Stomach (tissue), 9 donors: ENCODE measurements around the gene MORN2. TPM values are rescaled to one million over a fixed set of nuclear protein-coding genes. Genes with fewer than 3 reads are reported as not detected.

Experiments used
- DNase-seq, 2 donors: peaks; one replicate each; pipeline versions ENCODE4 v3.0.0 to v3.0.0-alpha.2; 2013 to 2019
- H3K27ac ChIP-seq, 5 donors: fragments of 200-600 bp in 4 of 5; sonication (generic) in 4 of 5; one replicate each; pipeline ENCODE4 v1.5.1; 2013 to 2019; ENCODE audit warnings: mild to moderate bottlenecking in 1 of 5, moderate library complexity in 1 of 5
- H3K27me3 ChIP-seq, 3 donors: fragments of 200-600 bp; sonication (generic); one replicate each; pipeline ENCODE4 v1.5.1; 2017 to 2019; ENCODE audit warnings: mixed run types in 1 of 3
- H3K36me3 ChIP-seq, 4 donors: fragments of 200-600 bp; sonication (generic); 1 replicate in 3 of 4; 2 replicates in 1 of 4; pipeline ENCODE4 v1.5.1; 2016 to 2019
- H3K4me1 ChIP-seq, 4 donors: fragments of 200-600 bp; sonication (generic); one replicate each; pipeline ENCODE4 v1.5.1; 2016 to 2019
- H3K4me3 ChIP-seq, 4 donors: fragments of 200-600 bp; sonication (generic) in 3 of 4; one replicate each; pipeline ENCODE4 v1.5.1; 2016 to 2019; ENCODE audit warnings: mild to moderate bottlenecking in 1 of 4
- H3K9me3 ChIP-seq, 4 donors: fragments of 200-600 bp; sonication (generic); one replicate each; pipeline ENCODE4 v1.5.1; 2016 to 2019
- EP300 ChIP-seq: sonication (generic); formaldehyde crosslinking; IDR thresholded peaks from one replicate; pipeline ENCODE4 v1.6.1; 2017; ENCODE audit warnings: antibody characterized with exemption
- POLR2A ChIP-seq, 4 donors: fragments of 450-650 bp; IDR thresholded peaks; one replicate each; pipeline ENCODE4 v1.6.1; 2016; ENCODE audit warnings: antibody characterized with exemption in 4 of 4, control low read depth in 2 of 4, mild to moderate bottlenecking in 1 of 4, moderate library complexity in 1 of 4
- POLR2AphosphoS5 ChIP-seq, 3 donors: sonication (generic); formaldehyde crosslinking; IDR thresholded peaks; one replicate each; pipeline ENCODE4 v1.6.1; 2016; ENCODE audit warnings: antibody characterized with exemption in 3 of 3
- WGBS, 5 donors: extraction: QIAGEN DNeasy Blood & Tissue Kit in 3 of 5; methylation state at CpG; one replicate each; pipeline versions ENCODE4 v1.1.5 to v1.1.7; 2013 to 2018; 5-methylcytosine and 5-hydroxymethylcytosine counted together
- intact Hi-C: fragments of 100-400 bp; cut with DNase I; formaldehyde crosslinking; loops from one replicate; pipeline ENCODE4 v1.15.1; 2023; ENCODE audit warnings: low total_unique reads
- polyA plus RNA-seq, 3 donors: library from polyadenylated mRNA; stranded (reverse); fragments of 200-250 nt; gene quantifications; one replicate each; pipeline ENCODE4 v1.2.3, GENCODE V29; 2013
- total RNA-seq, 5 donors: library from RNA; depleted of rRNA; stranded (reverse); fragments of >200 nt; gene quantifications; one replicate each; pipeline versions ENCODE4 v1.1.0 to v1.2.3, GENCODE V29; 2014 to 2016
- TF ChIP-seq, protein P1 (sequence below), 7 experiments: fragments of 450-650 bp in 4 of 7; fragments of 200-600 bp in 3 of 7; sonication (generic) in 3 of 7; IDR thresholded peaks; one replicate each; pipeline ENCODE4 v1.5.1; 2016 to 2019; ENCODE audit warnings: antibody characterized with exemption in 7 of 7, control low read depth in 2 of 7, mild to moderate bottlenecking in 1 of 7
- donor health status: healthy with polysubstance abuse.
- donor health status: Bipolar disorder and iron deficiency.
- donor health status: healthy.

MORN2 gene
- total and polyA plus RNA-seq, 8 donors, result 1.3 to 33.1 (median 18.6) TPM; not detected in 2

DNA sequence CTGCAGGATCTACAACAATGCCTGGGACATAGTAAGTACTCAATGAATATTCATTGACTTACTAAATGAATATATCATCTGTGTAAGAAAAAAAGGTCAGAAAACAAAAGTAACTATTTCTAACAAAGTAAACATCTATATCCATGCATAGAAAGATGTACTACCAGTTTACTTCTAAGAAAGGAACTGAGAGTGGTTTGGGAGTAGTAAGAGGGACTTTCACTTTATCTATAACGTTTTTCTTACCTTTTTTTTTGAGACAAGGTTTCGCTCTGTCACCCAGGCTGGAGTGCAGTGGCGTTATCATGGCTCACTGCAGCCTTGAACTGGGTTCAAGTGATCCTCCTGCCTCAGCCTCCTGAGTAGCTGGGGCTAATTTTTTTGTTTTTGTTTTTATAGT lies 25.7 kb upstream of the MORN2 start:
- no peak for DNase-seq
- Histone ChIP-seq H3K4me1 (no peaks in the 10 kb centered on the region), H3K36me3 (peaks cover 0 to 87% (median 83%) of the 10 kb centered on the region in 4 donors), H3K27me3 (no peaks in the 10 kb centered on the region), H3K27ac (no peak overlapping the region), H3K4me3 (no peak overlapping the region), H3K9me3 (no peaks in the 10 kb centered on the region)
- intact Hi-C loops, result no loop called here
- 81 to 88% (median 85%) methylated on average over 3 of the region's 3 CpGs for WGBS, 5 donors
- TF ChIP-seq POLR2A (IDR thresholded peaks at IDR 0.05) (no peak), POLR2AphosphoS5 (IDR thresholded peaks at IDR 0.05) (no peak), EP300 (no peak)
- TF ChIP-seq, protein P1, sequence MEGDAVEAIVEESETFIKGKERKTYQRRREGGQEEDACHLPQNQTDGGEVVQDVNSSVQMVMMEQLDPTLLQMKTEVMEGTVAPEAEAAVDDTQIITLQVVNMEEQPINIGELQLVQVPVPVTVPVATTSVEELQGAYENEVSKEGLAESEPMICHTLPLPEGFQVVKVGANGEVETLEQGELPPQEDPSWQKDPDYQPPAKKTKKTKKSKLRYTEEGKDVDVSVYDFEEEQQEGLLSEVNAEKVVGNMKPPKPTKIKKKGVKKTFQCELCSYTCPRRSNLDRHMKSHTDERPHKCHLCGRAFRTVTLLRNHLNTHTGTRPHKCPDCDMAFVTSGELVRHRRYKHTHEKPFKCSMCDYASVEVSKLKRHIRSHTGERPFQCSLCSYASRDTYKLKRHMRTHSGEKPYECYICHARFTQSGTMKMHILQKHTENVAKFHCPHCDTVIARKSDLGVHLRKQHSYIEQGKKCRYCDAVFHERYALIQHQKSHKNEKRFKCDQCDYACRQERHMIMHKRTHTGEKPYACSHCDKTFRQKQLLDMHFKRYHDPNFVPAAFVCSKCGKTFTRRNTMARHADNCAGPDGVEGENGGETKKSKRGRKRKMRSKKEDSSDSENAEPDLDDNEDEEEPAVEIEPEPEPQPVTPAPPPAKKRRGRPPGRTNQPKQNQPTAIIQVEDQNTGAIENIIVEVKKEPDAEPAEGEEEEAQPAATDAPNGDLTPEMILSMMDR (IDR thresholded peaks at IDR 0.05), result no peak

DNA sequence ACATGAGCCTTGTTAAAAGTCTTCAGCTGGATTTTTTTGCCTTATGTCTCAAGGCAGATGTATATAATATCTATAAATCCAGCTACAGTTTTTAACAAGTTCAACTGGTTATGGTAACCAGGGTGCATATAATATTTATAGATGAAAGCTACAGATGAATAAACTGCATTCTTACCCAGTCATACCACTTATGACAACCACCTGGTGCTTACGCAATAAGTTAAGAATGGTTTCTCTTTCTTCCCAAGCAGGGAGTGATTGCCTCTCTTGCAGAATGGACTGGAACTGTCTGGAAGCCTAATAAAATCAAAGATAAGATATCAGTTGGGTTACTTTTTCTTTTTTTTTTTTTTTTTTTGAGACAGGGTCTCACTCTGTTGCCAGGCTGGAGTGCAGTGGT lies 19.6 kb upstream of the MORN2 start:
- Histone ChIP-seq H3K27me3 (no peaks in the 10 kb centered on the region), H3K27ac (no peak overlapping the region), H3K36me3 (peaks cover 14 to 95% (median 93%) of the 10 kb centered on the region in 4 donors), H3K4me3 (no peak overlapping the region), H3K9me3 (no peaks in the 10 kb centered on the region), H3K4me1 (no peaks in the 10 kb centered on the region)
- TF ChIP-seq, protein P1 (IDR thresholded peaks at IDR 0.05), result no peak
- TF ChIP-seq EP300 (no peak), POLR2AphosphoS5 (IDR thresholded peaks at IDR 0.05) (no peak), POLR2A (IDR thresholded peaks at IDR 0.05) (no peak)
- intact Hi-C loops, result no loop called here
- WGBS, 5 donors, result 92 to 100% (median 100%) methylated on average over 1 of the region's 1 CpG
- peak in 1 of 2 donors; percentile 8 for DNase-seq

DNA sequence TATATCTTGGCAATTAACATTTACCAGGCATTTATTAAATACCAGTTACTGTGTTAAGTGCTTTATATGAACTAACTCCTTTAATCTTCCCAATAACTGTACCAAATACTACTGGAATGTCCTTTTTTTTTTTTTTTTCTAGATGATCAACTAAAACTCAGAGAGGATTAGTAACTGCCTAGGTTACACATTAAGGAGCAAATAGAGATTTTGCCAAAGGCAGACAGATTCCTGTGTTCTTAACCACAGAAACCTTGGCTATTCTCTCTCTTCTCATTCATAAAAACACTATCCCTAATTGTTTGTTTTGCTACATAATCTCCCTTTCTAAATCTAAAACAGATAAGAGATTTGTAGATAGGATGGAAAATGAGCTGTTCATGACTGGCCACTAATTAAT lies 13.3 kb upstream of the MORN2 start:
- H3K4me3 ChIP-seq, result no peak overlapping the region
- peaks cover 0 to 12% (median 0%) of the 10 kb centered on the region in 4 donors for H3K4me1 ChIP-seq
- no peak for TF ChIP-seq POLR2AphosphoS5 (IDR thresholded peaks at IDR 0.05)
- TF ChIP-seq EP300, result no peak
- TF ChIP-seq, protein P1 (IDR thresholded peaks at IDR 0.05), result no peak
- TF ChIP-seq POLR2A (IDR thresholded peaks at IDR 0.05), result no peak
- no peaks in the 10 kb centered on the region for H3K9me3 ChIP-seq
- DNase-seq, result no peak
- H3K36me3 ChIP-seq, result peaks cover 30 to 87% (median 82%) of the 10 kb centered on the region in 4 donors
- H3K27ac ChIP-seq, result no peak overlapping the region
- intact Hi-C loops, result no loop called here
- no peaks in the 10 kb centered on the region for H3K27me3 ChIP-seq

DNA sequence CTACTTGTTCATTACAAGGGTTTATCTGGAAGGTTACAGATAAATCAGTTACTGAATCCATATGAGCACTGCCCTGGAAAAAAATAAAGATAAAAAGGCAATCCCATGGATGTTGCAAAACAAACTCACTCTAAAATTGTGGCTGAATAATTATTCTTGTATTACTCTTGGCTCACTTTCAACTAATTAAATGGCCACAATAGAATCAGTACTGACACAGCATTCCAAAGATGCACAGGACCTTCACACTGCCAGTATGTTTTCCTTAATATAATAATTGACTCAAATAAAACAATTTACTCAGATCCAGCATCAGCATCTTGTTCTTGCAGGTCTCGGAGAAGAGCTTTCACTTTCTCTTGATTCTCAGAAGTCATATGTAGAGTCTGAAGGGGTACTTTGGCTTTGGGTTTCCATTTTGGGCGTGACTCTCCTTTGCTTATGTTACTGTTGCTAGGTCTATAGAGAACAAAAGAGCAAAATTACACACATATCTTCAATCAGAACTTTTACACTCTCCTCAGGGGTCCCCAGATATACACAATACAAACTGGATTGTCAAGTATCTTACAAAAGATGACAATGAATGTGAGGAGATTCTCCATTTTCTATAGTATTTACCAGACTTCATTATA lies 12.6 kb upstream of the MORN2 start:
- TF ChIP-seq POLR2AphosphoS5 (IDR thresholded peaks at IDR 0.05) (no peak), EP300 (no peak), POLR2A (IDR thresholded peaks at IDR 0.05) (no peak)
- TF ChIP-seq, protein P1 (IDR thresholded peaks at IDR 0.05), result no peak
- 69 to 88% (median 77%) methylated on average over 2 of the region's 2 CpGs for WGBS, 5 donors
- Histone ChIP-seq H3K9me3 (no peaks in the 10 kb centered on the region), H3K27ac (no peak overlapping the region), H3K36me3 (peaks cover 25 to 87% (median 81%) of the 10 kb centered on the region in 4 donors), H3K4me1 (peaks cover 0 to 12% (median 0%) of the 10 kb centered on the region in 4 donors), H3K27me3 (no peaks in the 10 kb centered on the region), H3K4me3 (no peak overlapping the region)
- intact Hi-C loops, result no loop called here
- DNase-seq, result peak in 1 of 2 donors; percentile 29
